ENCODE results near the gene TSPAN17.

TSPAN17 gene

DNA sequence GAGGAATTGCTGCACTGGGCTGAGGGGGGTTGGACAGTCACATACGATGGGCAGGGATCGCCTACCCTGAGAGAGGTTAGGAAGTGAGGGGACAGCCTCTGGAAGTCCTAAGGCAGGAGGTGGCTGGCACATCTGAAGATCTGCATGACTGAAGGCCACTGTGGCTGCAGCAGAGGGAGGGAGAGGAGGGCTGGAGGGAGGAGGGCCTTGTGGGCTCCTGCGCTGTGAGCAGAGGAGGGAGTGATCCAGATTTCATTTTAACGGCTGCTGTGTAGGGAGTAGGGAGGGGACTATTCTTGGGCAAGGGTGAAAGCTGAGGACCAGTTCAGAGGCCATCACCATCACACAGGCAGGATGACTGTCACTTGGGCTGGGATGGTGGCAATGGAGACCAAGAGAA, 9.7 kb upstream of the TSPAN17 start:
- H3K27ac Mint-ChIP-seq (ENCODE audit: low read depth), result no peak overlapping the region
- peaks cover 2% of the 10 kb centered on the region for H3K36me3 Mint-ChIP-seq (ENCODE audit: insufficient read depth)
- H3K9me3 Mint-ChIP-seq, result no peaks in the 10 kb centered on the region
- H3K4me3 Mint-ChIP-seq, result no peak overlapping the region
- peaks cover 41% of the 10 kb centered on the region for H3K27me3 Mint-ChIP-seq
- ATAC-seq (replicated peaks; ENCODE audit: extremely low read depth, poor library complexity, severe bottlenecking) (no peak), DNase-seq (ENCODE audit: low spot score in 2 of 2) (no peak)
- H3K4me1 Mint-ChIP-seq, result peaks cover 6% of the 10 kb centered on the region

DNA sequence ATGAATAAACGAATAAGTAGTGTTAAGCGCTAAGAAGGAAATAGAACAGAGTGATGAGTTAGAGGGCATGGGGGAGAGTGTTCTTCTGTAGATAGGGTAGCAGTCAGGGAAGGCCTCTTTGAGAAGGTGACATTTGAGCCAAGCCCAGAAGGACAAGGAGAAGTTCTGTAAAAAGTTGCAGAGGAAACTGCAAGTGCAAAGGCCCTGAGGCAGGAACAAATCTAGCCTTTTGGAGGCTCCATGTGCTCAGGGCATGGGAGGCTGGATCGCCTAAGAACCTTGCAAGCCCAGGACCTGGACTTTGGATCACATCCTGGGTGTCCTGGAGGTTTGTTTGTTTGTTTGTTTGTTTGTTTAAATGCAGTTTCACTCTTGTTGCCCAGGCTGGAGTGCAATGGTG, 8.8 kb upstream of the TSPAN17 start:
- H3K27me3 Mint-ChIP-seq, result peaks cover 36% of the 10 kb centered on the region
- H3K4me3 Mint-ChIP-seq, result no peak overlapping the region
- peaks cover 2% of the 10 kb centered on the region for H3K36me3 Mint-ChIP-seq (ENCODE audit: insufficient read depth)
- no peak for ATAC-seq (replicated peaks; ENCODE audit: extremely low read depth, poor library complexity, severe bottlenecking)
- H3K9me3 Mint-ChIP-seq, result no peaks in the 10 kb centered on the region
- peaks cover 6% of the 10 kb centered on the region for H3K4me1 Mint-ChIP-seq
- no peak overlapping the region for H3K27ac Mint-ChIP-seq (ENCODE audit: low read depth)
- DNase-seq (ENCODE audit: low spot score in 2 of 2), result no peak

DNA sequence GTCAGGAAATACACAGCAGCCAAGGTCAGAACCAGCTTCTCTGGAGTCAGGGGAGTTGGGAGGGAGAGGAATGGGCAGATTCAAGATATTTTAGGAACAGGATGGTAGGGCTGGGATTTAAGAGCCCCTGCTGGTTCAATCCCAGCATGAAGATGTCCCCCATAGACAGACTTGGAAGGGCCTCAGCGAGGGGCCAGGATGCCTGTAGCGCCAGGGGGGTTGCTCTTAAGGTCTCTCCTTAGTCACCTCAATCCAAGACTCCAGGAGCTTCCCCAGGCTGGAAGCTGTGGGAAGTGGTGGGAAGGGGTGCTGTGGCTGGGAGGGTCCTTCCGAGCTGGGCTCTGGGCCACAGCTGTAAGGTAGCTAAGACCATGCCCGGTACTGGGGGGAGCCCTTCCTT, 8.1 kb upstream of the TSPAN17 start:
- H3K4me1 Mint-ChIP-seq, result no peaks in the 10 kb centered on the region
- H3K27ac Mint-ChIP-seq (ENCODE audit: low read depth), result no peak overlapping the region
- H3K27me3 Mint-ChIP-seq, result peaks cover 28% of the 10 kb centered on the region

DNA sequence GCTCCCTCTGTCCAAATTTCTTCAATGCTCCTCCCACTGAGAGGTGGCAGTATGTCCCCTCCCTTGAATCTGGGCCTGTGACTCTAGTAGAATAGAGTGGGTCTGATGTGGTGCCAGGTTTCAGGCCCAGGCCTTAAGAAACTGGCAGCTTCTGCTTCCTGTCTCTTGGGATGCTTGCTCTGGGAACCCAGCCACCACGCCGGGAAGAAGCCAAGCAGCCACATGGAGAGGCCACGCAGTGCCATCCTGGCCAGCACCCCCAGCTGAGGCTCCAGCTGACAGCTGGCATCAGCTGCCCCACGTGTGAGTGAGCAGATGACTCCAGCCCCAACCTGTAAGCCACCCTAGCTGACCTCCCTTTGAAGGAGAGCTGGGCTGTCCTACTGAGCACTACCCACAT, 7.3 kb upstream of the TSPAN17 start:
- peaks cover 21% of the 10 kb centered on the region for H3K27me3 Mint-ChIP-seq
- peaks cover 4% of the 10 kb centered on the region for H3K36me3 Mint-ChIP-seq (ENCODE audit: insufficient read depth)
- no peaks in the 10 kb centered on the region for H3K9me3 Mint-ChIP-seq
- ATAC-seq (replicated peaks; ENCODE audit: extremely low read depth, poor library complexity, severe bottlenecking) (no peak), DNase-seq (ENCODE audit: low spot score in 2 of 2) (no peak)
- H3K4me3 Mint-ChIP-seq, result no peak overlapping the region
- no peak overlapping the region for H3K27ac Mint-ChIP-seq (ENCODE audit: low read depth)
- H3K4me1 Mint-ChIP-seq, result peaks cover 3% of the 10 kb centered on the region

More for the DNA sequence above, 8.1 kb upstream of the TSPAN17 start:
- Mint-ChIP-seq H3K9me3 (no peaks in the 10 kb centered on the region), H3K4me3 (no peak overlapping the region), H3K36me3 (ENCODE audit: insufficient read depth) (peaks cover 2% of the 10 kb centered on the region)
- DNase-seq (ENCODE audit: low spot score in 2 of 2) (no peak), ATAC-seq (replicated peaks; ENCODE audit: extremely low read depth, poor library complexity, severe bottlenecking) (no peak)

DNA sequence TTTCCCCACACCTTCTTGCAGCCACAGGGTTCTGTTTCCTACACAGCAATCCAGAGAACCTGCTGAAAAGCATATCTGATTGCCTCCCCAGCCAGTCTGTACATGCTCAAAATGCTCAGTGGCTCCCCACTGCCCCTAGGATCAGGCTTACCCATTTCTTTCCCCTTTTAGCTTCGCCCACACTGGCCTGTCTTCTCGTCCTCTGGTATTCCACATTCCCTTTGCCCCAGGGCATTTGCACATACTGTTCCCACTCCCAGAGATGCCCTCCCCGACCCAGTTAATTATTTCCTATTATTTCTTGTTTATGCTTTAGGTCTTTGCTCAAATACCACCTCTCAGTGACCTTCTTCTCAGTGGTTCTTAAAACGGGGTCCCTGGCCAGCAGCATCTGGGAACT, 6.7 kb upstream of the TSPAN17 start:
- ATAC-seq (replicated peaks; ENCODE audit: extremely low read depth, poor library complexity, severe bottlenecking) (no peak), DNase-seq (ENCODE audit: low spot score in 2 of 2) (no peak)
- Mint-ChIP-seq H3K36me3 (ENCODE audit: insufficient read depth) (peaks cover 4% of the 10 kb centered on the region), H3K9me3 (no peaks in the 10 kb centered on the region), H3K27me3 (peaks cover 14% of the 10 kb centered on the region), H3K4me1 (peaks cover 8% of the 10 kb centered on the region), H3K27ac (ENCODE audit: low read depth) (no peak overlapping the region), H3K4me3 (no peak overlapping the region)

DNA sequence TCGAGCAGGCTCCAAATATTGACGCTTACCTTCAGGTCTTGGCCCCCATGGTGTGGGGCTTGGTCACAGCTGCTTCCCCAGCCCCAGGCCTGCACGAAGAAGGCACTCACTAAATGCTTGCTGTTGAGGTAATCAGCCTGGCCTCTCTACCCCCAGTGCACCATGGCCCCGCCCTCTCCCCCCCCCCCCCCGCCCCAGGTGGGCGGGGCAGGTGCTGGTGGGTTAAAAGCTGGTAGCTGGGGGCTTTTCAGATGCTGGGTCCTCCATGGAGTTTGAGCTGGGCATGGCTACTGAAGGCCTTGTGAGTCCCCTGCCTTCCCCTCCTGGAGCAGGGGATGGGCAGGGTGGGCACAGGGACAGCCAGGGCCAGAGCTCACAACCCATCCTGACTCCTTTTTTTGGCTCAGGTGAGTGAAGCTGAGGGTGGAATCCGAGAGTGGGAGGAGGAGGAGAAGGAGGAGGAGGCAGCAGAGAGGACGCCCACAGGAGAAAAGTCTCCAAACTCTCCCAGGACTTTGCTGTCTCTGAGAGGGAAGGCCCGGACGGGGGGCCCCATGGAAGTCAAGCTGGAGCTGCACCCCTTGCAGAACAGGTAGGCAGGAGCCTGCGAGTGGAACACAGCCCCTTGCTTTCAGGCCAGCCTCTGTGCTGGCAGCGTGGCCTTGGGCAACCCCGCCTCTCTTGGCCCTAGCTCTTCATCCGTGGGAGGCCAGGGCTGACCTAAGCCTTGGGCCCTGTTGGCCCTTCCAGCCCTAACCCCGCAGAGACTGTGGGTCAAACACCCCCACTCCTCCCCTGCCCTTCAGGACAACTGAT, 4.4 kb upstream of the TSPAN17 start:
- Mint-ChIP-seq H3K27me3 (no peaks in the 10 kb centered on the region), H3K4me1 (peaks cover 21% of the 10 kb centered on the region), H3K27ac (ENCODE audit: low read depth) (no peak overlapping the region), H3K36me3 (ENCODE audit: insufficient read depth) (peaks cover 4% of the 10 kb centered on the region), H3K9me3 (no peaks in the 10 kb centered on the region), H3K4me3 (no peak overlapping the region)
- DNase-seq (ENCODE audit: low spot score in 2 of 2) (no peak), ATAC-seq (replicated peaks; ENCODE audit: extremely low read depth, poor library complexity, severe bottlenecking) (no peak)

DNA sequence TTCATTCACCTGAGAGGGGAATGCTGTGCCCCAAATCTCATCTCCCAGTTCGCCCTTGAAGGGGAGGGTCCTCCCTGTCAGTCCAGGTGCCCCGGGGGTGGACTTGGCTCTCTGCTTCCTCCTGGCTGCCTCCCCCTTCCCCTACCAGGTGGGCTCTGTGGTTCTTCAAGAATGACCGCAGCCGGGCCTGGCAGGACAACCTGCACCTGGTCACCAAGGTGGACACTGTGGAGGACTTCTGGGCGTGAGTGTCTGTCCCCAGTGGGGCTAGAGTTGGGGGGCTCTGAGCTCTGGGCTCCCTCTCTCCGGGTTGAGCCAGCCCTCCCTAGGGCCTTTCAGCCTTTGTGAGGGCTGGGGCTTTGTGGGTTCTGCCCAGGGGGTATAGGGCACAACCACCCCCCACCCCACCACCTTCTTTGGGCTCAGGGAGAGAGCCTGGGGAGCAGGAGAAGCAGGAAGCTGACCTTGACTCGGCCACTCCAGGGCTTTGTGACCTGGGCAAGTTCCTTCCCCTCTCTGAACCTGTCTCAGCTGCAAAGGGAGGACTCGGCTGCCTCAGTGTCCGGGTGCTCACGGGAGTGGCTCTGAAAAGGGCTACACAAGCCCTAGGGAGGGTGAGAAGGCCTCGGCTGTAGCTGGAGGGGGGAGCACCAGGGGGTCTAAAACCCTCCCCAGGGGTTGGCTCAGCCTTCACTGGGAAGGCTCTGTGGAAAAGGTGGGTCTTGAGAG, 3.6 kb upstream of the TSPAN17 start:
- H3K27ac Mint-ChIP-seq (ENCODE audit: low read depth), result no peak overlapping the region
- H3K27me3 Mint-ChIP-seq, result no peaks in the 10 kb centered on the region
- H3K4me1 Mint-ChIP-seq, result peaks cover 26% of the 10 kb centered on the region
- H3K4me3 Mint-ChIP-seq, result no peak overlapping the region
- no peak for ATAC-seq (replicated peaks; ENCODE audit: extremely low read depth, poor library complexity, severe bottlenecking)
- peaks cover 4% of the 10 kb centered on the region for H3K36me3 Mint-ChIP-seq (ENCODE audit: insufficient read depth)
- no peak for DNase-seq (ENCODE audit: low spot score in 2 of 2)
- H3K9me3 Mint-ChIP-seq, result no peaks in the 10 kb centered on the region

DNA sequence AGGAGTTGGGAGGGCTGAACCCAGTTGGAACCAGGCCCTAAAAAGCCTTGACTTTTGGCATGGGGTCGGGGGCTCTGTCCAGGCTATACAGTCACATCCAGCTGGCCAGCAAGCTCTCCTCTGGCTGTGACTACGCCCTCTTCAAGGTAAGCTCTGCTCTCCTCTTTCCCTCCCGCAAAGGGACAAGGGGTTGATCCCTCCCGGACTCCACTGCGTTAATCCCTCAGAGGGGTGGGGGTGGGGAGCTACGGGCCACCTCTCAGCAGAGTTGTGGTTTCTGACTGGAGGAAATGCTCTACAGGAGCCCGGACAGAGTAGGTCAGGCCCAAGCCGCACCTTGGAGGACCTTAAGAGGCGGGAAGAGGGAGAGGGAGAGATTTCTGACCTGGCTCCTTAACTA, 3.0 kb upstream of the TSPAN17 start:
- DNase-seq (ENCODE audit: low spot score in 2 of 2) (no peak), ATAC-seq (replicated peaks; ENCODE audit: extremely low read depth, poor library complexity, severe bottlenecking) (no peak)
- H3K4me3 Mint-ChIP-seq, result no peak overlapping the region
- H3K4me1 Mint-ChIP-seq, result peaks cover 32% of the 10 kb centered on the region
- no peaks in the 10 kb centered on the region for H3K27me3 Mint-ChIP-seq
- H3K27ac Mint-ChIP-seq (ENCODE audit: low read depth), result no peak overlapping the region
- H3K9me3 Mint-ChIP-seq, result no peaks in the 10 kb centered on the region
- H3K36me3 Mint-ChIP-seq (ENCODE audit: insufficient read depth), result peaks cover 5% of the 10 kb centered on the region

DNA sequence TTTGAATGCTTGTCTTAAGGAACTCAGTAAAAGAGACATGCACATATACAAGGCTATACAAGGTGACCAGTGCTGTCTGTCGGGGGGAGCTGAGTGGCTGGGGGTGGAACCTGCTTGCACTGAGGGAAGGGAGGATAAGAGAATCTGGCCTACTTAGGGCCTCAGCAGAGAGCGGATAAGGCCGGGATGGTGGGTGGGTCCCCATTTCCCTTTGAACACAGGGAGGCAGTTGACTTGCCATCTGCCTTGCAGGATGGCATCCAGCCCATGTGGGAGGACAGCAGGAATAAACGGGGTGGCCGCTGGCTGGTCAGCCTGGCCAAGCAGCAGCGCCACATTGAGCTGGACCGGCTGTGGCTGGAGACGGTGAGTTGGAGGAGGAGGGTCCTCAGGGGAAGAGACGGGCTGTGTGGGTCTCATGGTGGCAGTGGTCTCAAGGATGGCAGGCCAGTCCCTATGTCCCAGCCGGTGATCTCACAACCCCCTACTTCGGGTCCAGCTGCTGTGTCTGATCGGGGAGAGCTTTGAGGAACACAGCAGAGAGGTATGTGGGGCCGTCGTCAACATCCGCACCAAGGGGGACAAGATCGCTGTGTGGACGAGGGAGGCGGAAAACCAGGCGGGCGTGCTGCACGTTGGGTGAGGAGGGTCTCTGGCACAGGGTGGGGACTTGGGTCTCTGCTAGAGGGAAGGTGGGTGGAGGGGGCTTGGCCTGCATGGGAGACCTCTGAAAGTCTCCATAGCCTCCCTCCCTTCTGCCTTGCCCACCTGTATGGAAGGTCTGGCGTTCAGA, 2.2 kb upstream of the TSPAN17 start:
- Mint-ChIP-seq H3K4me3 (peak overlapping the region; percentile 4), H3K4me1 (peaks cover 36% of the 10 kb centered on the region), H3K27ac (ENCODE audit: low read depth) (no peak overlapping the region), H3K9me3 (no peaks in the 10 kb centered on the region), H3K36me3 (ENCODE audit: insufficient read depth) (peaks cover 4% of the 10 kb centered on the region), H3K27me3 (no peaks in the 10 kb centered on the region)
- no peak for ATAC-seq (replicated peaks; ENCODE audit: extremely low read depth, poor library complexity, severe bottlenecking)
- DNase-seq (ENCODE audit: low spot score in 2 of 2), result no peak

DNA sequence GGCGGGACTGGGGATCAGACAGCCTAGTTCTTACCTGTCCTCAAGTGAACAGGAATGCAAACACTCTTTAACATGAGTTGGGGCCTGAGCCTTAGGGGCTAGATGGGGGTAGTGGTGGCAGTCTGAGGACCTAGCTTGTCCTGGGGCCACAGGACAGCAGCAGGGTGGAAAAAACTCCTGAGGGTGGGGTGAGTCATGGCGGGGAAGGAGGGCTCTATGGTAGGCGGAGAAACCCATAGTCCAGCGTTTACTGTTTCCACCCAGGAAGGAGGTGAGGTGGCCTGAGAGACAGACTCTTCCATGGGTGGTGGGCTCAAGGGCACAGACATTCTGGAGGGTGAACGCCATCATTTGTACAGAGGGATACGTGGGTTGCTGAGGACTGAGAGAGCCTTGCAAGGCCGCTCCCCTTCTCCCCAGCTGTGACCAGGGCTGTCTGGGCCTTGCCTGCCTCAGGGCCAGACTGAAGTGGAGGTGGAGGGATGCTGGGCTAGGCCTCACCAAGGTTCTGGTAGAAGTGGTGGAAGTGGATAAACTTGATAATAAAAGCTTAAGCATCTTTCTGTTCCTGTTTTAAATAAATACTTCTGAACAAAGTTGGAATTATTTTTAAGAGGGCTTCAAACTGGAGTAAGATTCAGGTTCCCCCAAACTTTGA, 1.1 kb upstream of the TSPAN17 start:
- peaks cover 4% of the 10 kb centered on the region for H3K36me3 Mint-ChIP-seq (ENCODE audit: insufficient read depth)
- ATAC-seq (replicated peaks; ENCODE audit: extremely low read depth, poor library complexity, severe bottlenecking), result no peak
- no peak for DNase-seq (ENCODE audit: low spot score in 2 of 2)
- peaks cover 47% of the 10 kb centered on the region for H3K4me1 Mint-ChIP-seq
- peak overlapping the region; percentile 88 for H3K27ac Mint-ChIP-seq (ENCODE audit: low read depth)
- no peaks in the 10 kb centered on the region for H3K9me3 Mint-ChIP-seq
- H3K4me3 Mint-ChIP-seq, result peak overlapping the region; percentile 73
- H3K27me3 Mint-ChIP-seq, result no peaks in the 10 kb centered on the region

DNA sequence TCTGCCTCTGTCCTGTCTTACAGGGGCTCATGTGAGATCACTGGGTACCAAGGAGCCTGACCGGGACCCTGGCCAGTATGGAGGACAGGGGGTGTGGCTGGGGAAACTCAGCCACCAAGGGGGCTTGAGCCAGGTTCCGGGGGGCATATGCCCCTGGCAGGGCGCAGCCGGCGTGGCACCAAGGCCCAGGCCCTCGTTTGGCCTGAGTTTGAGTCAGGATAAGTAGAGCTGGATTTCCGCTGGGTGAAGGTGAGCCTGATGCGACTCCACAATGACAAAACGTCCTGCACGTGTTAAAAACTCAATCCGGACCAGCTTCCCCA, 616 bp upstream of the TSPAN17 start:
- DNase-seq (ENCODE audit: low spot score in 2 of 2) (no peak), ATAC-seq (replicated peaks; ENCODE audit: extremely low read depth, poor library complexity, severe bottlenecking) (no peak)
- Mint-ChIP-seq H3K27me3 (no peaks in the 10 kb centered on the region), H3K27ac (ENCODE audit: low read depth) (peak overlapping the region; percentile 88), H3K9me3 (no peaks in the 10 kb centered on the region), H3K4me1 (peaks cover 48% of the 10 kb centered on the region), H3K36me3 (ENCODE audit: insufficient read depth) (peaks cover 4% of the 10 kb centered on the region), H3K4me3 (peak overlapping the region; percentile 73)

DNA sequence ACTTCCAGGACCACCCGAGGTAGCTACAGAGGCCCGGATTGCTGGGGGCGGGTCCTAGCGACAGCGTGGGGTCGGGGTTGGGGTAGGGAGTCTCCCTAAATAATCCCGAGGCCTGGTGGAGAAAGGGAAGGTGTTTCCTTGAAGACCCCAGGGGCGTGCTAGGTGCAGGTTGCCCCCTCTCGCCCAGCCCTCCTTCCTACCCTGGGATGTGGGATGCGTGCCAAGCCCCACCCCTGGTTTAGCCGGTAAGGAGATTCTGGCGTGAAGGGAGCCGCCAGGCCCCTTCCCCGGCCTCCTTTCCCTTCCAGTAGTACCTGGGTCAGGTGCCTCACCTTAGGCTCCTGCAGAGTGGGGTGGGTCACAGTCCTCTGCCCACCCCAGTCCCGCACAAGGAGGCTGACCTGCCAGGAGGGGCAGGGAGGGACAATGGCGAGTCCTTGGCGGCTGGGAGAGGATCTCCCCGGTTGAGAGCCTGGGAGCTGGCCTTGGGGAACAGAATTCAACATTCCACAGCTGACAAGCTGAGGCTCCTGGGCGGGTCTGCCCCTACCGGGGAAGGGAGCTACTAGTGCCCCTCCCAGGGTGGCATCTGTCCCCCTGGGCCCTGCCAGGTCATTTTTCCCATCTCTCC, 674 bp downstream of the TSPAN17 start:
- Mint-ChIP-seq H3K27me3 (no peaks in the 10 kb centered on the region), H3K36me3 (ENCODE audit: insufficient read depth) (peaks cover 4% of the 10 kb centered on the region), H3K9me3 (no peaks in the 10 kb centered on the region), H3K27ac (ENCODE audit: low read depth) (peak overlapping the region; percentile 67), H3K4me1 (peaks cover 57% of the 10 kb centered on the region), H3K4me3 (peak overlapping the region; percentile 73)
- no peak for DNase-seq (ENCODE audit: low spot score in 2 of 2)
- ATAC-seq (replicated peaks; ENCODE audit: extremely low read depth, poor library complexity, severe bottlenecking), result no peak
